ENCODE data around the gene TLE2.
A peak's percentile ranks its signal among the peaks of the same experiment; 100 is the strongest.
"Not testable (repeated sequence)": the region's sequence is repeated elsewhere in the genome, so short reads cannot be mapped to it uniquely, and the experiment has no call there.

TLE2 gene

DNA sequence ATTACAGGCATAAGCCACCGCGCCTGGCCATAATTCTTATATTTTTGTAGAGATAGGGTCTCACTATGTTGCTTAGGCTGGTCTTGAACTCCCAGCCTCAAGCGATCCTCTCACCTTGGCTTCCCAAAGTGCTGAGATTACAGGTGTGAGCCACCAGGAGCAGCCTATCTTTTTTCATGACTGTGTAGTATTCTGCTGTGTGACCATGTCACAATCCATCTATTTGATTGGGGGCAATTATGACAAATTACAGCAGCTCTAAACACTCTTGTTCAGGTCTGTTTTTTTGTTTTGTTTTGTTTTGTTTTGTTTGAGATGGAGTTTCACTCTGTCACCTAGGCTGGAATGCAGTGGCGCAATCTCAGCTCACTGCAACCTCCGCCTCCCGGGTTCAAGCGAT, 20.9 kb upstream of the TLE2 start:
- H3K4me1 Mint-ChIP-seq = peaks cover 10 to 29% of the 10 kb centered on the region in 2 donors
- not testable (repeated sequence) for H3K4me3 Mint-ChIP-seq; H3K27me3 Mint-ChIP-seq; H3K27ac Mint-ChIP-seq; ATAC-seq (replicated peaks); DNase-seq; H3K9me3 Mint-ChIP-seq
- H3K36me3 Mint-ChIP-seq = peaks cover 9 to 16% of the 10 kb centered on the region in 2 donors

DNA sequence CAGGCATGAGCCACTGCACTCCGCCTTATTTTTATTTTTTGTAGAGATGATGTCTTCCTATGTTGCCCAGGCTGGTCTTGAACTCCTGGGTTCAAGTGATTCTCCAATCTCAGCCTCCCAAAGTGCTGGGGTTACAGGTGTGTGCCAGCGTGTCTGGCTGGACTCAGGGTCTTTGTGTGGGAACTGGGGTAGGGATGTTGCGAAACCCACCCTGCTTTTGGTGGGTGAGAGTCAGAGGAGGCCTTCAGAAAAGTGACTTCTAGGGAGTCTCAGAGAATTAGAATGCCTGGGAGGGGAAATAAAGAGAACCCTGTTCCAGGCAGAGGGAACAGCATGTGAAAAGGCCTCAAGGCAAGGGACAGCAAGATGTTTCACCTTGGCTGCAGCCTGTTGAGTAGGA, 20.0 kb upstream of the TLE2 start:
- Mint-ChIP-seq H3K27ac (peak overlapping the region; percentile 57), H3K9me3 (no peaks in the 10 kb centered on the region), H3K36me3 (peaks cover 4 to 10% of the 10 kb centered on the region in 2 donors), H3K4me3 (peak overlapping the region in 1 of 2 donors; percentile 7), H3K27me3 (no peaks in the 10 kb centered on the region), H3K4me1 (peaks cover 7 to 20% of the 10 kb centered on the region in 2 donors)
- ATAC-seq (replicated peaks) = no peak
- no peak for DNase-seq

DNA sequence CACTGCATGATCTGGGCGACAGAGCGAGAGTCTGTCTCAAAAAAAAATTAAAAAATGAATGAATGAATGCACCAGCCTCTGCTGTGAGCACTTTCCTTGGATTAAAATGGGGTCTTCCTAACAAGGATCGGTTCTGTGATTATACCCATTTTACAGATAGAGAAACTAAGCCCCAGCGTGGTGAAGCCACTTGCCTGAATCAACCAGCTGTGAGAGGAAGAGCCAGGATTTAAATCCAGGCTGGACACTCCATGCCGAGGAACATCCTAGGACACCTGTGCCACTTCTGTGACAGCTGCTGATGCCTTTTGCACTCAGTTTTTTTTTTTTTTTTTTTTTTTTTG, 19.1 kb upstream of the TLE2 start:
- H3K4me3 Mint-ChIP-seq = peak overlapping the region in 1 of 2 donors; percentile 73
- H3K27me3 Mint-ChIP-seq = no peaks in the 10 kb centered on the region
- DNase-seq (no peak), ATAC-seq (replicated peaks) (no peak)
- peaks cover 3 to 5% of the 10 kb centered on the region in 2 donors for H3K36me3 Mint-ChIP-seq
- no peak overlapping the region for H3K27ac Mint-ChIP-seq
- H3K4me1 Mint-ChIP-seq = peaks cover 7 to 20% of the 10 kb centered on the region in 2 donors
- no peaks in the 10 kb centered on the region for H3K9me3 Mint-ChIP-seq

DNA sequence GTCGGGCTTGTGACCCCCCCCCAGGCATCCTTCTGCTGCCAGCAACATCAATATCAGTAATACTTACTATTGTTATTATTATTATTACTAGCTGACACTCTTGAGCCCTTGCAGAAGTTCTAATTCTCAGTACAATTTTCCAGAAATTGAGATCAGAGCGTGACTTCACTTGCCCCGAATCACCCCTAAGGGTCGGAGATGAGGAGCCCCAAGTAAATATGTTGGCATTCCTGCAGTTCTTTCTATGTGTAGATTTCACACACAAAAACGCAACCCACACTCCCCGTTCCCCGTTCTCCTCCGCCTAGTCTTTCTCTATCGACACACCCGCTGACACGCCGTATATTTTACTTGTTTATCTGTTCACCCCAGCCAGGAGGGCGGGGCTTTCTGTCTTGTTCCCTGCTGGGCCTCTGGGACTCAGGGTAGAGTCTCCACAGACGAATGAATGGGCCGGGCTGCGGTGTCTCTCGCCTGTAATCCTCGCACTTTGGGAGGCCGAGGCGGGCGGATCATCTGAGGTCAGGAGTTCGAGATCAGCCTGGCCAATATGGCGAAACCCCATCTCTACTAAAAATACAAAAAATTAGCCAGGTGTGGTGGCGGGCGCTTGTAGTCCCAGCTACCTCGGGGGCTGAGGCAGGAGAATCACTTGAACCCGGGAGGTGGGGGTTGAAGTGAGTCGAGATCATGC, 18.6 kb upstream of the TLE2 start:
- Mint-ChIP-seq H3K4me3 (peak overlapping the region; percentile 73 to 84), H3K9me3 (no peaks in the 10 kb centered on the region), H3K27me3 (no peaks in the 10 kb centered on the region), H3K4me1 (peaks cover 7 to 24% of the 10 kb centered on the region in 2 donors), H3K27ac (peak overlapping the region; percentile 77), H3K36me3 (peaks cover 2% of the 10 kb centered on the region in 2 donors)
- DNase-seq (peak; percentile 40), ATAC-seq (replicated peaks) (peak; percentile 80 to 83)

DNA sequence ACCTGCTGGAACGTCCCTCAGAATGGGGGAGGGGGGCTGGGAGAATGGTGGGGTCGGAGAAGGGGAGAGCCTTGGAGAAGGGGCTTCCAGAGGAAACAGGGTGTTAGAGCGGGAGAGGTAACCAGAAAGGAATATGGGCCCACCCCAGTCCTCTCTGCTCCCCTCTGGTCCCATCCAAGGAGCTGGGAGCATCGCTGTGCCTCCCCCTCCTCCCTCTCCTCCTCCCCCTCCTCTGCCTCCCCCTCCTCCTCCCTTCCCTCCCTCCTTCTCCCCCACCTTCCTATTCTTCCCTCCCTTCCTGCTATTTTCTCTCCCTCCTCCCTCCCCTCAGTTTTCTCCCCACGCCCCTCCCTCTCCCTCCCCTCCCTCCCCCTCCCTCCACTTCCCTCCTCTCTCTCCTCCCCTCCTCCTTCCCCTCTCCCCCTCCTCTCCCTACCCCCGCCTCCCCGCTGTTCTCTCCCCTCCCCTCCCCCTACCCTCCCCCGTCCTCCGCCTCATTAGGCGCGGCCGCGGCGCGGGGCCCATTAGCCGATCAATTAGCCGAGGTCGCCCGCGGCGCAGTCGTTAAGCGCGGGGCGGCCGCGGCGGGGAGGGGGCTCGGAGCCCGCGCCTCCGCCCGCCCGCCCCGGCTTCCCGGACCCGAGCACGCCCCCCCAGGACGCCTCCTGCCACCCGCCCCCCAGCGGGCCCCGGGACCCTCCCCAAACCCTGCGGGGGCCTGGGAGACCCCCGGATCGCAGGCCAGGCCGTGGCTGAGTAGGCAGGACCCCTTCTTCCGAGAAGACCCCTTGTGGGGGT, 17.8 kb upstream of the TLE2 start:
- no peak for DNase-seq
- Mint-ChIP-seq H3K27ac (no peak overlapping the region), H3K27me3 (no peaks in the 10 kb centered on the region), H3K4me3 (peak overlapping the region in 1 of 2 donors; percentile 25), H3K9me3 (no peaks in the 10 kb centered on the region), H3K36me3 (no peaks in the 10 kb centered on the region), H3K4me1 (peaks cover 11 to 23% of the 10 kb centered on the region in 2 donors)
- ATAC-seq (replicated peaks) = no peak

DNA sequence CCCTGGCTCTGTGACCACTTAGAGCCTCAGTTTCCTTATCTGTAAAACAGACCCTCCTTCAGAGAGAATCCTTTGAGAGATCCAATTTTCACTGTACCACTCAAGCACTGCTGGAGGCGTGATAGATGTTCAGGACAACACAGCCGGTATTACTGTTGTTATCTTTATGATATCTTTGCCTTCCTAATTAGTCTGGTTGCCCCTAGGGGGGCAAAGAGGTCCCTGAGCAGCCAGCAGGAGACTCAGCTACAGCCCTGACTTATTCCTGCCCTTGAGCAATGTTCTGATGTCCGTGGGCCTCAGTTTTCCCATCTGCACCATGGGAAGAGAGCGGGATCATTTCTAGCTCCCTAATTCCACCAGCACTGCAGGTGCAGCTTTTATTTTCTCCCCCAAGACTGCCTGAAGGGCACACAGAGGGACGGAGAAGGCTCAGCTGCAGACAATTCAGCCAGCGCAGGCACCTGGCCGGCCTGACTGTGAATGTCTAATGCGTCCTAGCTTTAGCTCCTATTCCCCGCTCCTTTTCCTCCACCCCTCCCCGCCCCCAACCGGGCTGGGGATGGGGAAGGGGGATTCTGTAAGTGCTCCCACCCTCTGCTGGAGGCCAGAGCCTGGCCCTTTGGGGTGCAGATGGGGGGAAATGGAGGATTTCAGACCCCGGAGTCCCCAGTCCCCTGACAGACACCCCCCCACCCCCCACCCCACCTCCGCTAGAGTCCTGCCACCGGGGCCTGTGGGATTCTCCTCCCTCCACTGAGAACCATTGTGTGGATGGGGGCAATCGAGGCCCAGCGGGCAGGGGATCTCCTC, 17.0 kb upstream of the TLE2 start:
- H3K4me3 Mint-ChIP-seq = peak overlapping the region in 1 of 2 donors; percentile 25
- no peaks in the 10 kb centered on the region for H3K9me3 Mint-ChIP-seq
- peaks cover 14 to 30% of the 10 kb centered on the region in 2 donors for H3K4me1 Mint-ChIP-seq
- DNase-seq = no peak
- no peak for ATAC-seq (replicated peaks)
- no peaks in the 10 kb centered on the region for H3K27me3 Mint-ChIP-seq
- no peak overlapping the region for H3K27ac Mint-ChIP-seq
- no peaks in the 10 kb centered on the region for H3K36me3 Mint-ChIP-seq

DNA sequence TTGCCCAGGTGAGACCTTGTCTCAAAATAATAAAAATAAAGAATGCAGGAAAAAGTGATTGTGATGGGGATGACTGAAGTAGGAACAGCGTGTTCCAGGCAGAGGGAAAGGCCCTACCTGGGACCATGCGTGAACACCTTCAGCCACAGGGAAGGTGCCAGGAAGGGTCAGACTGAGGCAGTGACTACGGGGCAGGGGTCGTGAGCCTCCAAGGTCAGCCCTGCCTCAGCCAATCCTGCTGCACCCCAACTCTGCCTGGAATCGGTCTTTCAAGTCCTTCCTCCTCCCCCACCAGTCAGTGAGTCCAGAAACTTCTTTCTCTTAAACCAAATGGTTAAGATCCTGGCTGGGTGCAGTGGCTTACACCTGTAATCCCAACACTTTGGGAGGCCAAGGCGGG, 16.1 kb upstream of the TLE2 start:
- peaks cover 14 to 30% of the 10 kb centered on the region in 2 donors for H3K4me1 Mint-ChIP-seq
- no peak overlapping the region for H3K27ac Mint-ChIP-seq
- H3K4me3 Mint-ChIP-seq = no peak overlapping the region
- no peaks in the 10 kb centered on the region for H3K36me3 Mint-ChIP-seq
- no peak for ATAC-seq (replicated peaks)
- H3K9me3 Mint-ChIP-seq = no peaks in the 10 kb centered on the region
- DNase-seq = no peak
- H3K27me3 Mint-ChIP-seq = no peaks in the 10 kb centered on the region

DNA sequence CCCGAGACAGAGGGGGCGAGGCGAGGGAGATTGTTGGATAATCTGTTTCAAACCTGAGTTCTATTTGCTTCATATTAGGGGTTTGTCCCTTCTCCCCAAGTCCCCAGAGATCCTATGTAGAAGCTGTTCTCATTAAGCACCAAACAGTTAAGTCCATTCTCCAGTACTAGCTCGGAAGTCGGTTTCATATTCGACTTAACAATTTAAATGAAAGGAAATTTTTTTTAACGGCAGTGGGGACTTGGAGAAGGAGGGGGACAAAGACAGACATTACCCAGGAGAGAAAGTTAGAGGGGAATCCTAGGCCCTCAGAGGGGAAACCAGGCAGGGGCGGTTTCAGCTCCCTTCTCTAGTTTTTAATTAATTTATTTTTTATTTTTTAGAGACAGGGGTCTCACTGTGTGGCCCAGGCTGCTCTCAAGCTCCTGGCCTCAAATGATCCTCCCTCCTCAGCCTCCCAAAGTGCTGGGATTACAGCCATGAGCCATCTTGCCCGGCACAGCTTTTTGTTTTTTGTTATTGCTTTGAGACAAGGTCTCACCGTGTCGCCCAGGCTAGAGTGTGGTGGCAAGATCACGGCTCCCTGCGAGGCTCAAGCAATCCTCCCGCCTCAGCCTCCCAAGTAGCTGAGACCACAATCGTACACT, 13.7 kb upstream of the TLE2 start:
- Mint-ChIP-seq H3K9me3 (no peaks in the 10 kb centered on the region), H3K4me3 (peak overlapping the region in 1 of 2 donors; percentile 44), H3K36me3 (no peaks in the 10 kb centered on the region), H3K27ac (peak overlapping the region; percentile 60), H3K4me1 (peaks cover 18 to 26% of the 10 kb centered on the region in 2 donors), H3K27me3 (no peaks in the 10 kb centered on the region)
- ATAC-seq (replicated peaks) (peak in 1 of 2 donors; percentile 41), DNase-seq (no peak)

DNA sequence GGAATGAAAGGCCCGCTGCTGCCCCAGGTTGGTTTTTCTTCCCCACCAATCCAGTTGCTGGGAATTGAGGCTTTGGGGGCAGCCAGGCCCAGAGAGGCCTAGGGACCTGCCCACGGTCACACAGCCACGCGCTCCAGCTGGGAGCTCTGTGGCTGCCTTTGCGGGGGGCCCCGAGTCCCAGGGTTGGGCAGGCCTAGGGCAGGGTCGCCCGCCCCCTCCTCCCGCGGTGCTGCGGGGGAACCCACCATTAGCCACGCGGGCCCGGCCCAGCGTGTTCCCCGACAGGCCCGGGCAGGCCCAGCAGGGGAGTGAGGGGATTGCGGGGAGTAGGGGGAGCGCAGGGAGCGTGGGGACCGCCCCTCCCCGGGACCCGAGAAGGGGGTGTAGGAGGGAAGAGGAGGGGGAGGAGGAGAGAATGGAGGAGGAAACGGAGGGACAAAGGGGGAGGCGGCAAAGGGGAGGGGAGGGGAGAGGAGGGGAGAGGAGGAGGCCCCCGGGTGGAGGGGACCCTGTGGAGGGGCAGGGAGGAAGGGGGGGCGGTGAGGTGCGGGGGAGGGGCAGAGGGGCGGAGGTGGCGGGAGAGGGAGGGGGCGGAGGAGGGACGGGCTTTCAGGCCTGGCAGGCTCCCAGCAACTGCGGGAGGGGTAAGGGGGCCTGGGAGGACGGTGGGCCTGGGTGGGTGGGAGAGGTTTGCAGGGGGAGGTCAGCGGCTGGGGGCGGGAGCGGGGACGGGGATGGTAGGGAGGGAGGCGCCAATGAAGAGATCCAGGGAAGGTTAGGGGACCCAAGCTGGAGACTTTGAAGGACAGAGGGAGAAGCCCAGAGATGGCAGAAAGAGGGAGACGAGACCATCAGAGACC, 12.9 kb upstream of the TLE2 start:
- no peaks in the 10 kb centered on the region for H3K9me3 Mint-ChIP-seq
- peak overlapping the region; percentile 60 for H3K27ac Mint-ChIP-seq
- no peaks in the 10 kb centered on the region for H3K36me3 Mint-ChIP-seq
- no peaks in the 10 kb centered on the region for H3K27me3 Mint-ChIP-seq
- no peak for DNase-seq
- peak overlapping the region; percentile 19 to 44 for H3K4me3 Mint-ChIP-seq
- ATAC-seq (replicated peaks) = no peak
- H3K4me1 Mint-ChIP-seq = peaks cover 15 to 25% of the 10 kb centered on the region in 2 donors

DNA sequence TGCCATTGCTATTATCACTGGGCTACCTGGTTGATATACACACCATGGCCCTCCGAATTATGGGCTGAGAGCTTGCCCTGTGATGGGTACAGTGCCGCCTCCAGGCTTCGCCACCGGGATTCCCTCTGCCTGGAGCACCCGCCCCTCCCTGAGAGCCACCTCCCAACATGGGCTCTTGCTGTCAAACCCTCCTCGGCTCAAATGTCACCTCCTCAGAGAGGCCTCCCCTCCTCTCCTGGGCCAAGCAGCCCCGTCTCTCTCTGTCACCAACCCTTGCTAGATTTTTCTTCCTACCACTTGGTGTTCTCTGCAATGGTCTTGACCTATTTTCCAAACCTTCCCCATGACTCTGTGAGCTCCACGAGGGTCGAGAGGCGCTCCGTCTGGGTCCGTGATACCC, 12.2 kb upstream of the TLE2 start:
- Mint-ChIP-seq H3K9me3 (no peaks in the 10 kb centered on the region), H3K27ac (no peak overlapping the region), H3K4me1 (peaks cover 19 to 31% of the 10 kb centered on the region in 2 donors), H3K4me3 (peak overlapping the region in 1 of 2 donors; percentile 19), H3K36me3 (no peaks in the 10 kb centered on the region), H3K27me3 (no peaks in the 10 kb centered on the region)
- ATAC-seq (replicated peaks) = no peak
- DNase-seq = no peak

DNA sequence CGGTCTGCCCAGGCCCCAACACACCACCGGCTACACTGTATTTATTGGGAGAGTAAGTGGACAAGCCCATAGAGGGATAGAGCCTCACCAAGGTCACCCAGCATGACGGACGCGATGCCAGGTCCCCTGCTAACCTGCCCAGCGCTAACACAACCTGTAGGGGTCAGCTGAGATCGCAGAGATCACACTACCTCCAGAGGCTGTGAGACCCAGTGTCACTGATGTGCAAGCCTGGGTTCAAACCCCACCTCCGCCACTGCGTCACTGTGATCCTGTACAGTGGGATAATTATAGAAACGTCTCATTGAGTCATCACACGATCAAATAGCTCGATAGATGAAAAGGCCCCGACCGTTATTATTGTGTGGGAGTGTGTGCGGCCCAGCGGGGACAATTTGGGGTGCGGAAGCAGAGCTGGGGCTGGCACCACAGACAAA, 10.6 kb upstream of the TLE2 start:
- no peak overlapping the region for H3K4me3 Mint-ChIP-seq
- peaks cover 29 to 48% of the 10 kb centered on the region in 2 donors for H3K4me1 Mint-ChIP-seq
- H3K9me3 Mint-ChIP-seq = no peaks in the 10 kb centered on the region
- H3K27ac Mint-ChIP-seq = no peak overlapping the region
- peaks cover 0 to under 1% of the 10 kb centered on the region in 2 donors for H3K27me3 Mint-ChIP-seq
- H3K36me3 Mint-ChIP-seq = no peaks in the 10 kb centered on the region
- no peak for DNase-seq
- no peak for ATAC-seq (replicated peaks)

DNA sequence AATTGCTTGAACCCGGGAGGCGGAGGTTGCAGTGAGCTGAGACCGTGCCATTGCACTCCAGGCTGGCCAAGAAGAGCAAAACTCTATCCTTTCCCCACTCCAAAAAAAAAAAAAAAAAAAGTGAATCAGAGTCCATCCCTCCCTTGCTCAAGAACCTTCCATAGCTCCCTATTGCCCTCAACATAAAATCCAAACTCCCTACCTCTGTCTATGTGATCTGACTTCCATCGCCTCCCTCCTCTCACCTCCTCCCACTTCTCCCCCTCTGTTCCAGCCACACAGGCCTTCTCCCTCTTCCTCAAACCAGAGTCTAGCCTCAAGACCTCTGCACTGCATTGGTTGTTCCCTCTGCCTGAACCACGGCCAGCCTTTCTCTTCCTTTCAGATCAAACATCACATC, 10.0 kb upstream of the TLE2 start:
- ATAC-seq (replicated peaks) = no peak
- Mint-ChIP-seq H3K4me1 (peaks cover 34 to 53% of the 10 kb centered on the region in 2 donors), H3K27me3 (peaks cover 4 to 5% of the 10 kb centered on the region in 2 donors), H3K27ac (no peak overlapping the region), H3K36me3 (no peaks in the 10 kb centered on the region), H3K9me3 (no peaks in the 10 kb centered on the region), H3K4me3 (no peak overlapping the region)
- DNase-seq = no peak

DNA sequence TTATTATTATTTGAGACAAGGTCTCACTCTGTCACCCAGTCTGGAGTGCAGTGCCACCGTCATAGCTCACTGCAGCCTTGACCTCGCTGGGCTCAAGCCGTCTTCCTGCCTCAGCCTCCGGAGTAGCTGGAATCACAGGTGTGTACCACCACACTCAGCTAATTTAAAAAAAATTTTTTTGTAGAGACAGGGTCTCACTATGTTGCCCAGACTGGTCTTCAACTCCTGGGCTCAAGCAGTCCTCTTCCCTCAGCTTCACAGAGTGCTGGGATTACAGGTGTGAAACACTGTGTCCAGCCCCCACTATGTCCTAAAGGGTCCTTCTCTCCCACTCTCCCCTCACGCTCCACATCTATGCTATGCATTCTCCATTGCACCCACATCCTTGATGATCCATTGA, 9.1 kb upstream of the TLE2 start:
- H3K36me3 Mint-ChIP-seq = no peaks in the 10 kb centered on the region
- DNase-seq (no peak), ATAC-seq (replicated peaks) (no peak)
- H3K4me3 Mint-ChIP-seq = no peak overlapping the region
- peaks cover 4 to 5% of the 10 kb centered on the region in 2 donors for H3K27me3 Mint-ChIP-seq
- no peaks in the 10 kb centered on the region for H3K9me3 Mint-ChIP-seq
- peak overlapping the region; percentile 37 for H3K27ac Mint-ChIP-seq
- peaks cover 34 to 59% of the 10 kb centered on the region in 2 donors for H3K4me1 Mint-ChIP-seq

All from stimulated activated naive B cell treated with anti-CD40 and anti-IgM and Interleukin-4, amounts not matched to agents 10 μg/mL and 1 μg/mL and 100 μg/mL, for 72 hours (primary cell).